GM23338 (cell line): ENCODE measurements around the gene B4GALT7. TPM values are rescaled to one million over a fixed set of nuclear protein-coding genes. Genes with fewer than 3 reads are reported as not detected.

Source experiments
- ATAC-seq: fragments of 200-7000 bp; cut with Tn5 transposase; 3 replicates; pipeline ENCODE4 v1.9.1; 2020
- DNase-seq: peaks from one replicate; pipeline ENCODE4 v3.0.0-alpha.2; 2015; ENCODE audit warnings: low spot score
- H2AFZ ChIP-seq: fragments of 200-600 bp; sonication (generic); 2 replicates; pipeline ENCODE4 v1.8.0; 2016; ENCODE audit warnings: antibody characterized with exemption, mild to moderate bottlenecking, moderate library complexity
- H3F3A ChIP-seq: fragments of 200-600 bp; sonication (generic); replicated peaks from 2 replicates; pipeline ENCODE4 v1.8.0; 2017; ENCODE audit warnings: antibody characterized with exemption, mixed run types, low read depth
- H3K27ac ChIP-seq: fragments of 200-600 bp; sonication (generic); 2 replicates; pipeline ENCODE4 v1.6.1; 2016; ENCODE audit warnings: low read depth
- H3K27me3 ChIP-seq: fragments of 200-600 bp; sonication (generic); 2 replicates; pipeline ENCODE4 v1.8.0; 2016; ENCODE audit warnings: mild to moderate bottlenecking, mixed run types, moderate library complexity; ENCODE audit not compliant: insufficient read depth
- H3K36me3 ChIP-seq: fragments of 200-600 bp; sonication (generic); 2 replicates; pipeline ENCODE4 v1.8.0; 2016; ENCODE audit warnings: mild to moderate bottlenecking; ENCODE audit not compliant: insufficient read depth
- H3K4me1 ChIP-seq: fragments of 200-600 bp; sonication (generic); 2 replicates; pipeline ENCODE4 v1.8.0; 2016; ENCODE audit warnings: mild to moderate bottlenecking, moderate library complexity; ENCODE audit not compliant: insufficient read depth
- H3K4me2 ChIP-seq: fragments of 200-600 bp; sonication (generic); 2 replicates; pipeline ENCODE4 v1.7.1; 2017; ENCODE audit warnings: mixed run types
- H3K4me3 ChIP-seq: fragments of 200-600 bp; sonication (generic); 2 replicates; pipeline ENCODE4 v1.6.1; 2016; ENCODE audit warnings: mixed run types
- H3K79me2 ChIP-seq: fragments of 200-600 bp; sonication (generic); replicated peaks from 2 replicates; pipeline ENCODE4 v1.8.0; 2017; ENCODE audit warnings: mild to moderate bottlenecking; ENCODE audit not compliant: insufficient read depth
- H3K9me2 ChIP-seq: fragments of 200-600 bp; sonication (generic); 2 replicates; pipeline ENCODE4 v1.8.0; 2017; ENCODE audit not compliant: insufficient read depth
- H4K20me1 ChIP-seq: fragments of 200-600 bp; sonication (generic); replicated peaks from 2 replicates; pipeline ENCODE4 v1.8.0; 2017; ENCODE audit warnings: mild to moderate bottlenecking; ENCODE audit not compliant: insufficient read depth
- H3K27ac Mint-ChIP-seq: 2 replicates; pipeline ENCODE4 v1.8.0; 2020; ENCODE audit warnings: inconsistent platforms, mild to moderate bottlenecking, moderate library complexity, mixed read lengths
- H3K27me3 Mint-ChIP-seq: 3 replicates; pipeline ENCODE4 v1.8.0; 2022; ENCODE audit warnings: low read depth, mild to moderate bottlenecking, moderate library complexity, mixed read lengths, inconsistent platforms; ENCODE audit not compliant: insufficient read depth, poor library complexity
- H3K36me3 Mint-ChIP-seq: 3 replicates; pipeline ENCODE4 v1.8.0; 2021; ENCODE audit warnings: low read depth, mild to moderate bottlenecking, inconsistent platforms, moderate library complexity, mixed read lengths
- H3K4me1 Mint-ChIP-seq: 3 replicates; pipeline ENCODE4 v1.8.0; 2020; ENCODE audit warnings: mild to moderate bottlenecking, inconsistent platforms, mixed read lengths
- H3K4me3 Mint-ChIP-seq: 3 replicates; pipeline ENCODE4 v1.8.0; 2021; ENCODE audit warnings: moderate library complexity, mild to moderate bottlenecking, inconsistent platforms, mixed read lengths
- H3K9me3 Mint-ChIP-seq: 3 replicates; pipeline ENCODE4 v1.8.0; 2020; ENCODE audit warnings: moderate library complexity, mild to moderate bottlenecking, inconsistent platforms, mixed read lengths
- CREB1 ChIP-seq: fragments of 250-450 bp; sonication (Bioruptor Pico); IDR thresholded peaks from 2 replicates; pipeline ENCODE4 v1.5.0; 2020; ENCODE audit warnings: low read depth, mild to moderate bottlenecking, moderate library complexity
- CTCF ChIP-seq, 2 experiments: fragments of 200-600 bp in 1 of 2; sonication (generic) in 1 of 2; conservative IDR thresholded peaks; 2 replicates each; pipeline versions ENCODE4 v1.5.1 to v1.6.1; 2016 to 2017; ENCODE audit warnings: antibody characterized with exemption in 2 of 2, low read depth in 2 of 2, mild to moderate bottlenecking in 2 of 2, moderate library complexity in 1 of 2
- ETS1 ChIP-seq: IDR thresholded peaks from 2 replicates; pipeline ENCODE4 v1.6.1; 2016; ENCODE audit warnings: antibody characterized with exemption
- EZH2 ChIP-seq: fragments of 200-600 bp; sonication (generic); IDR thresholded peaks from one replicate; pipeline ENCODE4 v1.8.0; 2017; ENCODE audit warnings: antibody characterized with exemption, mild to moderate bottlenecking, low read depth; ENCODE audit not compliant: unreplicated experiment
- EZH2phosphoT487 ChIP-seq: fragments of 200-600 bp; sonication (generic); IDR thresholded peaks from one replicate; pipeline ENCODE4 v1.8.1; 2018; ENCODE audit warnings: antibody characterized with exemption; ENCODE audit not compliant: unreplicated experiment
- JUNB ChIP-seq: IDR thresholded peaks from one replicate; pipeline ENCODE4 v1.6.1; 2016; ENCODE audit warnings: antibody characterized with exemption; ENCODE audit not compliant: unreplicated experiment
- NANOG ChIP-seq: IDR thresholded peaks from 2 replicates; pipeline ENCODE4 v1.6.1; 2016; ENCODE audit warnings: antibody characterized with exemption, borderline replicate concordance
- POLR2AphosphoS5 ChIP-seq: IDR thresholded peaks from 2 replicates; pipeline ENCODE4 v1.6.1; 2016; ENCODE audit warnings: antibody characterized with exemption, low read depth
- REST ChIP-seq: IDR thresholded peaks from one replicate; pipeline ENCODE4 v1.6.1; 2018; ENCODE audit warnings: antibody characterized with exemption; ENCODE audit not compliant: unreplicated experiment
- STAT1 ChIP-seq: IDR thresholded peaks from one replicate; pipeline ENCODE4 v1.6.1; 2016; ENCODE audit warnings: antibody characterized with exemption; ENCODE audit not compliant: unreplicated experiment
- ZNF114 ChIP-seq: fragments of 250-450 bp; sonication (Bioruptor Pico); IDR thresholded peaks from 2 replicates; pipeline ENCODE4 v1.5.0; 2020; ENCODE audit warnings: mild to moderate bottlenecking, moderate library complexity
- ZNF331 ChIP-seq: fragments of 250-450 bp; sonication (Bioruptor Pico); IDR thresholded peaks from 2 replicates; pipeline ENCODE4 v1.5.0; 2020; ENCODE audit warnings: low read depth, mild to moderate bottlenecking, moderate library complexity
- ZNF462 ChIP-seq: fragments of 250-450 bp; sonication (Bioruptor Pico); IDR thresholded peaks from 2 replicates; pipeline ENCODE4 v1.5.0; 2020; ENCODE audit warnings: mild to moderate bottlenecking, moderate library complexity
- polyA plus RNA-seq: library from polyadenylated mRNA; unstranded; fragments of >200 nt; fragmentation: Nextera tagmentation; extraction: Ambion mirVana; gene quantifications from 2 replicates; pipeline ENCODE4 v1.2.1, GENCODE V29; 2016
- total RNA-seq: library from RNA; depleted of rRNA; stranded (reverse); fragments of >200 nt; shearing (Covaris generic); gene quantifications from 2 replicates; pipeline ENCODE4 v1.2.3, GENCODE V29; 2014

B4GALT7 gene
- total and polyA plus RNA-seq, 2 experiments from 2014 or later: 10.0 to 23.3 TPM

GRCh38 chr5:177610770-177611445 lies 11.0 kb downstream of the B4GALT7 start:
- H3K4me2 ChIP-seq: no peak overlapping the region
- H4K20me1 ChIP-seq: no peaks in the 10 kb centered on the region; the same call in 1 of the 2 replicates
- Mint-ChIP-seq H3K4me3 (no peak overlapping the region), H3K36me3 (peaks cover 5% of the 10 kb centered on the region; the same call in 1 of the 3 replicates), H3K9me3 (peaks cover 2% of the 10 kb centered on the region; the same call in 1 of the 3 replicates), H3K27me3 (peaks cover 21% of the 10 kb centered on the region), H3K27ac (no peak overlapping the region), H3K4me1 (peaks cover 22% of the 10 kb centered on the region)
- no peak for ATAC-seq
- no peak for TF ChIP-seq JUNB
- no peak for TF ChIP-seq ZNF462 (CRISPR knock-in tag)
- TF ChIP-seq STAT1: no peak
- TF ChIP-seq POLR2AphosphoS5: no peak
- no peak for TF ChIP-seq CTCF (conservative IDR thresholded peaks at IDR 0.05; ENCODE audit: low read depth in 2 of 2)
- no peak for TF ChIP-seq ZNF114 (CRISPR knock-in tag)
- no peak for TF ChIP-seq ETS1
- TF ChIP-seq NANOG: no peak
- no peak for TF ChIP-seq EZH2phosphoT487
- no peak for TF ChIP-seq ZNF331 (CRISPR knock-in tag)
- no peak for TF ChIP-seq CREB1 (CRISPR knock-in tag)
- TF ChIP-seq REST: no peak
- TF ChIP-seq EZH2: no peak
- H2AFZ ChIP-seq: no peak overlapping the region
- no peaks in the 10 kb centered on the region for H3K27me3 ChIP-seq
- no peak overlapping the region for H3K4me3 ChIP-seq
- H3K4me1 ChIP-seq: peaks cover 9% of the 10 kb centered on the region
- no peaks in the 10 kb centered on the region for H3F3A ChIP-seq
- H3K36me3 ChIP-seq: no peaks in the 10 kb centered on the region
- H3K9me2 ChIP-seq: no peaks in the 10 kb centered on the region
- H3K27ac ChIP-seq: no peak overlapping the region
- H3K79me2 ChIP-seq: no peaks in the 10 kb centered on the region
- DNase-seq: no peak
